ENCODE measurements around the gene EXOSC7. TPM values are rescaled to one million over a fixed set of nuclear protein-coding genes. Genes with fewer than 3 reads are reported as not detected.

Gene EXOSC7
- total RNA-seq, 5 donors from 2014 or later (not counting 1 experiment from before 2014, with no cell fraction given): 27.7 to 44.3 (median 42.0) TPM

DNA sequence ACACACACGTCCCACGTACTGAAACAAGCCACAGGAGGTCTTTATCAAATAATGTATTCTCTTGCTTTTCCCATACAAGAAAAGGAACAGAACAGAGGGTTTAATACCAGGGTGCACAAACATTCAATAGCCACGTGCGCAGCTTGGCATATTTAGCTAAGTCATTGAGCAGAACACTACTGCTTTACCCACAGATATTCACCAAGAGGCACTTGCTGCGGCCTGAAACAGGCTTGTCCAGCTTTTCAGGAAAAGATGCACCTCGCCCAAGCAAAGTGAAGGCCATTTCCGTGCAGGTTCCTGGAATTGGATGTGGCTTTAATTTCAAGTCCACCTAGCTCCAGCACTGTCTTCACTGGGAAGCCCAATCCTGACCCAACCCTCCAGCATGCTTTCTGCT lies 17.7 kb upstream of the EXOSC7 start:
- no peak overlapping the region for H3K27ac Mint-ChIP-seq
- POLR2A ChIA-PET: no interaction called here
- CTCF ChIA-PET: interaction anchor here in 1 of 2 donors (0.5 kb wide), 1 partner anchor 1469 kb away, joined by 3 read pairs; no protein-coding TSS in a partner anchor
- Histone ChIP-seq H3K4me1 (ENCODE audit: control insufficient read depth in 1 of 2, extremely low read depth in 1 of 2, insufficient read depth in 2 of 2, low read length in 2 of 2) (no peaks in the 10 kb centered on the region), H3K27ac (ENCODE audit: low read length) (no peak overlapping the region), H3K9me3 (no peaks in the 10 kb centered on the region), H3K27me3 (replicated peaks in 1 of 2; ENCODE audit: control insufficient read depth in 2 of 2, extremely low read depth in 1 of 2, insufficient read depth in 2 of 2, low read length in 1 of 2) (no peaks in the 10 kb centered on the region), H3K4me3 (ENCODE audit: control insufficient read depth in 1 of 2, extremely low read depth in 1 of 2, low read length in 1 of 2) (no peak overlapping the region), H3K36me3 (ENCODE audit: control insufficient read depth in 2 of 2, extremely low read depth in 1 of 2, insufficient read depth in 1 of 2, low read length in 1 of 2) (peaks cover 0 to 26% of the 10 kb centered on the region in 2 donors)
- H3K9me3 Mint-ChIP-seq: no peaks in the 10 kb centered on the region
- DNase-seq: no peak
- H3K27me3 Mint-ChIP-seq: no peaks in the 10 kb centered on the region
- WGBS (ENCODE audit: insufficient coverage): 100% methylated on average over 7 of the region's 7 CpGs
- peaks cover 18 to 35% (median 32%) of the 10 kb centered on the region in 3 donors for H3K4me1 Mint-ChIP-seq
- ATAC-seq (replicated peaks in 1 of 4): no peak
- H3K4me3 Mint-ChIP-seq: no peak overlapping the region
- H3K36me3 Mint-ChIP-seq: peaks cover 36% of the 10 kb centered on the region

GRCh38 chr3:44960387-44961026 lies 15.5 kb upstream of the EXOSC7 start:
- peaks cover 0 to 26% of the 10 kb centered on the region in 2 donors for H3K36me3 ChIP-seq (ENCODE audit: control insufficient read depth in 2 of 2, extremely low read depth in 1 of 2, insufficient read depth in 1 of 2, low read length in 1 of 2)
- no peak overlapping the region for H3K4me3 Mint-ChIP-seq
- no peak for ATAC-seq (replicated peaks in 1 of 4)
- H3K4me1 Mint-ChIP-seq: peaks cover 37 to 47% (median 47%) of the 10 kb centered on the region in 3 donors
- H3K27ac Mint-ChIP-seq: no peak overlapping the region
- ChIA-PET CTCF (no interaction called here), POLR2A (no interaction called here)
- DNase-seq: no peak
- H3K27me3 Mint-ChIP-seq: no peaks in the 10 kb centered on the region
- H3K4me1 ChIP-seq (ENCODE audit: control insufficient read depth in 1 of 2, extremely low read depth in 1 of 2, insufficient read depth in 2 of 2, low read length in 2 of 2): peaks cover 2 to 3% of the 10 kb centered on the region in 2 experiments
- peaks cover 36% of the 10 kb centered on the region for H3K36me3 Mint-ChIP-seq
- no peaks in the 10 kb centered on the region for H3K9me3 Mint-ChIP-seq
- no peaks in the 10 kb centered on the region for H3K27me3 ChIP-seq (replicated peaks in 1 of 2; ENCODE audit: control insufficient read depth in 2 of 2, extremely low read depth in 1 of 2, insufficient read depth in 2 of 2, low read length in 1 of 2)
- no peak overlapping the region for H3K4me3 ChIP-seq (ENCODE audit: control insufficient read depth in 1 of 2, extremely low read depth in 1 of 2, low read length in 1 of 2)
- H3K27ac ChIP-seq (ENCODE audit: low read length): no peak overlapping the region
- 96% methylated on average over 3 of the region's 3 CpGs for WGBS (ENCODE audit: insufficient coverage)
- H3K9me3 ChIP-seq: no peaks in the 10 kb centered on the region

- WGBS (ENCODE audit: insufficient coverage): no CpG with 5 or more reads among the region's 3 CpGs
- Mint-ChIP-seq H3K9me3 (no peaks in the 10 kb centered on the region), H3K27me3 (no peaks in the 10 kb centered on the region), H3K36me3 (peaks cover 34% of the 10 kb centered on the region), H3K27ac (no peak overlapping the region), H3K4me3 (no peak overlapping the region), H3K4me1 (peaks cover 49 to 61% (median 52%) of the 10 kb centered on the region in 3 donors)
- ChIA-PET CTCF (interaction anchor here in 1 of 2 donors (0.6 kb wide), 1 partner anchor 14 kb away, joined by 3 read pairs; the partner anchor contains the start of genes EXOSC7 and ZDHHC3), POLR2A (interaction anchor here in 1 of 2 donors (0.6 kb wide), 1 partner anchor 11 kb away, joined by 3 read pairs; no protein-coding TSS in a partner anchor)
- Histone ChIP-seq H3K27ac (ENCODE audit: low read length) (no peak overlapping the region), H3K4me3 (ENCODE audit: control insufficient read depth in 1 of 2, extremely low read depth in 1 of 2, low read length in 1 of 2) (no peak overlapping the region), H3K27me3 (replicated peaks in 1 of 2; ENCODE audit: control insufficient read depth in 2 of 2, extremely low read depth in 1 of 2, insufficient read depth in 2 of 2, low read length in 1 of 2) (no peaks in the 10 kb centered on the region), H3K9me3 (no peaks in the 10 kb centered on the region), H3K36me3 (ENCODE audit: control insufficient read depth in 2 of 2, extremely low read depth in 1 of 2, insufficient read depth in 1 of 2, low read length in 1 of 2) (peaks cover 0 to 26% of the 10 kb centered on the region in 2 donors), H3K4me1 (ENCODE audit: control insufficient read depth in 1 of 2, extremely low read depth in 1 of 2, insufficient read depth in 2 of 2, low read length in 2 of 2) (peaks cover 5 to 7% of the 10 kb centered on the region in 2 experiments)
- no peak for ATAC-seq (replicated peaks in 1 of 4)
- no peak for DNase-seq
Measured at GRCh38 chr3:44961888-44962287, 14.2 kb upstream of the EXOSC7 start.

- Histone ChIP-seq H3K27me3 (replicated peaks in 1 of 2; ENCODE audit: control insufficient read depth in 2 of 2, extremely low read depth in 1 of 2, insufficient read depth in 2 of 2, low read length in 1 of 2) (no peaks in the 10 kb centered on the region), H3K4me3 (ENCODE audit: control insufficient read depth in 1 of 2, extremely low read depth in 1 of 2, low read length in 1 of 2) (no peak overlapping the region), H3K9me3 (no peaks in the 10 kb centered on the region), H3K4me1 (ENCODE audit: control insufficient read depth in 1 of 2, extremely low read depth in 1 of 2, insufficient read depth in 2 of 2, low read length in 2 of 2) (peaks cover 9 to 16% of the 10 kb centered on the region in 2 experiments), H3K36me3 (ENCODE audit: control insufficient read depth in 2 of 2, extremely low read depth in 1 of 2, insufficient read depth in 1 of 2, low read length in 1 of 2) (peaks cover 0 to 17% of the 10 kb centered on the region in 2 donors), H3K27ac (ENCODE audit: low read length) (no peak overlapping the region)
- Mint-ChIP-seq H3K4me3 (no peak overlapping the region), H3K9me3 (no peaks in the 10 kb centered on the region), H3K4me1 (peaks cover 55 to 61% (median 56%) of the 10 kb centered on the region in 3 donors), H3K27ac (no peak overlapping the region), H3K36me3 (peaks cover 24% of the 10 kb centered on the region), H3K27me3 (no peaks in the 10 kb centered on the region)
- ChIA-PET CTCF (interaction anchor here in 1 of 2 donors (0.6 to 0.7 kb wide), 3 partner anchors 13 to 764 kb away, joined by 3 to 6 read pairs (median 5); partner anchors contain the start of genes EXOSC7 and ZDHHC3), POLR2A (interaction anchor here in 1 of 2 donors (0.6 kb wide), 1 partner anchor 1547 kb away, joined by 3 read pairs; no protein-coding TSS in a partner anchor)
- DNase-seq: no peak
- whole genome bisulfite sequencing (ENCODE audit: insufficient coverage): 100% methylated on average over 4 of the region's 6 CpGs
- ATAC-seq (replicated peaks in 1 of 4): no peak
Measured at GRCh38 chr3:44962621-44963393, 13.2 kb upstream of the EXOSC7 start.

DNA sequence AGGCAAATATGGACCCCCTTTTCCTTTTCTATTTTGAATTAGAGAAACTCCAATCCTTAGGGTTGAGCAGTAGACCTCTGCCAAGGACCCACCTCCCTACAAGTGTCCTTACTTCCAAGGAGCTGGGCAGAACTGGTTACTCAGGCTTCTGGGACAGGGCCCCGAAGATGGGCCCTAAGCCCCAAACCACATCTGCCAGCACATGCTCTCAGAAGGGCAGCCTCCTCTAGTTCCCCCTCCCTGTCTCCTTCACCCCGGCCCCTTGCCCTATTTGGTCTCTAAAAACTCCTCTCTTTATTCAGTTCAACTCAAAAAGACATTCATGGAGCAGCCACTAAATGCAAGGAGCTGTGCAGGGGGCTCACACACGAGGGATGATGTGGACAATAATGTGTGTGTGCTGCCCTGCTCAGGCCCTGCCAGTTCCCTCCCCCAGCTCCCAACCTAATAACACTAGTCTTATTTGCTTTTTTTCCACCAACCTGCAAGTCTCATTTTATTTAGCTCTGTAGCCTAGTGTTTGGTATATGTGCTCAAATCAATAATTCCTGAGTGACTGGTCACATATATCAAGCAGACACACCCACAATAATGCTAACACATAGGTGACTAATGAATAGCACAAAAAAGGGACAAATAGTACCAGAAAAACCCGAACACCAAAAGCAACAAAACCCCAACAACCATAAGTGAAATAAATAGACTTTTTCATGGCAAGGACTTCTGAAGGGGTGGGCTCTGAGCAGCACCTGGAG lies 12.3 kb upstream of the EXOSC7 start:
- no peak overlapping the region for H3K27ac ChIP-seq (ENCODE audit: low read length)
- H3K36me3 ChIP-seq (ENCODE audit: control insufficient read depth in 2 of 2, extremely low read depth in 1 of 2, insufficient read depth in 1 of 2, low read length in 1 of 2): peaks cover 0 to 7% of the 10 kb centered on the region in 2 donors
- DNase-seq: no peak
- Mint-ChIP-seq H3K27me3 (no peaks in the 10 kb centered on the region), H3K4me1 (peaks cover 64 to 68% (median 65%) of the 10 kb centered on the region in 3 donors), H3K9me3 (no peaks in the 10 kb centered on the region), H3K4me3 (no peak overlapping the region), H3K36me3 (peaks cover 16% of the 10 kb centered on the region), H3K27ac (no peak overlapping the region)
- POLR2A ChIA-PET: interaction anchor here in 1 of 2 donors (0.6 kb wide), 1 partner anchor 1548 kb away, joined by 3 read pairs; no protein-coding TSS in a partner anchor
- CTCF ChIA-PET: interaction anchor here in 1 of 2 donors (0.9 kb wide), 1 partner anchor 20 kb away, joined by 3 read pairs; no protein-coding TSS in a partner anchor
- whole genome bisulfite sequencing (ENCODE audit: insufficient coverage): 100% methylated on average over 1 of the region's 4 CpGs
- ATAC-seq (replicated peaks in 1 of 4): no peak
- no peaks in the 10 kb centered on the region for H3K27me3 ChIP-seq (replicated peaks in 1 of 2; ENCODE audit: control insufficient read depth in 2 of 2, extremely low read depth in 1 of 2, insufficient read depth in 2 of 2, low read length in 1 of 2)
- H3K9me3 ChIP-seq: no peaks in the 10 kb centered on the region
- H3K4me3 ChIP-seq (ENCODE audit: control insufficient read depth in 1 of 2, extremely low read depth in 1 of 2, low read length in 1 of 2): no peak overlapping the region
- peaks cover 14 to 25% of the 10 kb centered on the region in 2 experiments for H3K4me1 ChIP-seq (ENCODE audit: control insufficient read depth in 1 of 2, extremely low read depth in 1 of 2, insufficient read depth in 2 of 2, low read length in 2 of 2)

- no peak overlapping the region for H3K4me3 Mint-ChIP-seq
- peaks cover 78 to 82% (median 80%) of the 10 kb centered on the region in 3 donors for H3K4me1 Mint-ChIP-seq
- CTCF ChIA-PET: no interaction called here
- Histone ChIP-seq H3K4me1 (ENCODE audit: control insufficient read depth in 1 of 2, extremely low read depth in 1 of 2, insufficient read depth in 2 of 2, low read length in 2 of 2) (peaks cover 29 to 40% of the 10 kb centered on the region in 2 experiments), H3K36me3 (ENCODE audit: control insufficient read depth in 2 of 2, extremely low read depth in 1 of 2, insufficient read depth in 1 of 2, low read length in 1 of 2) (no peaks in the 10 kb centered on the region), H3K4me3 (ENCODE audit: control insufficient read depth in 1 of 2, extremely low read depth in 1 of 2, low read length in 1 of 2) (no peak overlapping the region), H3K27me3 (replicated peaks in 1 of 2; ENCODE audit: control insufficient read depth in 2 of 2, extremely low read depth in 1 of 2, insufficient read depth in 2 of 2, low read length in 1 of 2) (no peaks in the 10 kb centered on the region), H3K27ac (ENCODE audit: low read length) (no peak overlapping the region), H3K9me3 (no peaks in the 10 kb centered on the region)
- WGBS (ENCODE audit: insufficient coverage): 93% methylated on average over 2 of the region's 3 CpGs
- no peaks in the 10 kb centered on the region for H3K27me3 Mint-ChIP-seq
- no peak overlapping the region for H3K27ac Mint-ChIP-seq
- peaks cover 15% of the 10 kb centered on the region for H3K36me3 Mint-ChIP-seq
- POLR2A ChIA-PET: interaction anchor here in 1 of 2 donors (0.7 kb wide), 1 partner anchor 607 kb away, joined by 3 read pairs; no protein-coding TSS in a partner anchor
- no peak for ATAC-seq (replicated peaks in 1 of 4)
- no peaks in the 10 kb centered on the region for H3K9me3 Mint-ChIP-seq
- DNase-seq: no peak
Measured at GRCh38 chr3:44965165-44965564, 10.9 kb upstream of the EXOSC7 start.

Data from T-cell (primary cell).